Activated CD8-positive, alpha-beta memory T cell treated with anti-CD3 and anti-CD28 coated beads, Interleukin-2, amount 50 U/mL, for 48 hours (primary cell): ENCODE measurements around the gene PTN.
"Not testable (repeated sequence)": the region's sequence is repeated elsewhere in the genome, so short reads cannot be mapped to it uniquely, and the experiment has no call there.

Source experiments
- DNase-seq: peaks from one replicate; pipeline ENCODE4 v3.0.0-alpha.2; 2020

The PTN gene

GRCh38 chr7:137262599-137262998 is 80.9 kb downstream of the PTN start:
- DNase-seq: no peak

- DNase-seq: no peak
Observed at GRCh38 chr7:137258552-137258951, 85.0 kb downstream of the PTN start.

- no peak for DNase-seq
Observed at GRCh38 chr7:137254766-137255165, 88.8 kb downstream of the PTN start.

GRCh38 chr7:137245890-137246289 is 97.6 kb downstream of the PTN start:
- DNase-seq: no peak

GRCh38 chr7:137245186-137245585 is 98.3 kb downstream of the PTN start:
- no peak for DNase-seq

- DNase-seq: no peak
Observed at GRCh38 chr7:137243741-137244140, 99.8 kb downstream of the PTN start.

- DNase-seq: no peak
Observed at GRCh38 chr7:137242616-137243015, 100.9 kb downstream of the PTN start.

GRCh38 chr7:137241655-137242360 is 101.7 kb downstream of the PTN start:
- DNase-seq: no peak

GRCh38 chr7:137239186-137239585 is 104.3 kb downstream of the PTN start:
- not testable (repeated sequence) for DNase-seq

GRCh38 chr7:137235434-137235833 is 108.1 kb downstream of the PTN start:
- DNase-seq: no peak

- DNase-seq: no peak
Observed at GRCh38 chr7:137231167-137231566, 112.4 kb downstream of the PTN start.

GRCh38 chr7:137221467-137221866 is 122.1 kb downstream of the PTN start:
- DNase-seq: no peak

- DNase-seq: no peak
Observed at GRCh38 chr7:137213744-137214143, 129.8 kb downstream of the PTN start.

GRCh38 chr7:137209151-137209817 is 134.2 kb downstream of the PTN start:
- DNase-seq: no peak

GRCh38 chr7:137206770-137207169 is 136.8 kb downstream of the PTN start:
- no peak for DNase-seq

- no peak for DNase-seq
Observed at GRCh38 chr7:137204246-137204645, 139.3 kb downstream of the PTN start.

- DNase-seq: no peak
Observed at GRCh38 chr7:137203351-137203750, 140.2 kb downstream of the PTN start.

- no peak for DNase-seq
Observed at GRCh38 chr7:137196648-137197047, 146.9 kb downstream of the PTN start.

- DNase-seq: no peak
Observed at GRCh38 chr7:137195996-137196395, 147.5 kb downstream of the PTN start.

- DNase-seq: not testable (repeated sequence)
Observed at GRCh38 chr7:137181619-137182018, 161.9 kb downstream of the PTN start.
